PC-3 (cell line): ENCODE measurements around the gene RBMY1J.

ENCODE experiments used
- EZH2 ChIP-seq: fragments of 300-600 bp; sonication (generic); IDR thresholded peaks from one replicate; pipeline ENCODE4 v1.6.1; 2017; ENCODE audit warnings: antibody characterized with exemption, mild to moderate bottlenecking, low read length; ENCODE audit not compliant: unreplicated experiment
- EZH2phosphoT487 ChIP-seq: fragments of 300-600 bp; sonication (generic); IDR thresholded peaks from 2 replicates; pipeline ENCODE4 v1.6.1; 2018; ENCODE audit warnings: mild to moderate bottlenecking, antibody characterized with exemption, low read length, borderline replicate concordance
- TF ChIP-seq, protein P1 (sequence below): fragments of 300-600 bp; sonication (generic); conservative IDR thresholded peaks from 2 replicates; pipeline ENCODE4 v1.5.1; 2017; ENCODE audit warnings: antibody characterized with exemption, low read depth, mild to moderate bottlenecking, low read length

DNA sequence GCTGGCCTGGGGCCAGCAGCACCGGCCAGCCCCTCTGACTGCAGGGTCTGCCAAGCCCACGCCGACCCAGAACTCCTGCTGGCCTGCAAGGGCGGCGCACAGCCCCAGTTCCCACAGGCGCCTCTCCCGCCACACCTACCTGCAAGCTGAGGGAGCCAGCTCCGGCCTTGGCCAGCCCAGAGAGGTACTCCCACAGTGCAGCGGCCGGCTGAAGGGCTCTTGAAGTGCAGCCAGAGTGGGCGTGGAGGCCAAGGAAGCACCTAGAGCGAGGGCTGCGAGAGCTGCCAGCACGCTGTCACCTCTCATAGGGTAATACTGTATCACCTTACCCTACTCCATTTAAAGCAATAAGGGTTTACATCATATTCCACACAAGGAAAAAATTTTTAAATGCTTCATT is 35.8 kb upstream of the RBMY1J start:
- TF ChIP-seq, protein P1, sequence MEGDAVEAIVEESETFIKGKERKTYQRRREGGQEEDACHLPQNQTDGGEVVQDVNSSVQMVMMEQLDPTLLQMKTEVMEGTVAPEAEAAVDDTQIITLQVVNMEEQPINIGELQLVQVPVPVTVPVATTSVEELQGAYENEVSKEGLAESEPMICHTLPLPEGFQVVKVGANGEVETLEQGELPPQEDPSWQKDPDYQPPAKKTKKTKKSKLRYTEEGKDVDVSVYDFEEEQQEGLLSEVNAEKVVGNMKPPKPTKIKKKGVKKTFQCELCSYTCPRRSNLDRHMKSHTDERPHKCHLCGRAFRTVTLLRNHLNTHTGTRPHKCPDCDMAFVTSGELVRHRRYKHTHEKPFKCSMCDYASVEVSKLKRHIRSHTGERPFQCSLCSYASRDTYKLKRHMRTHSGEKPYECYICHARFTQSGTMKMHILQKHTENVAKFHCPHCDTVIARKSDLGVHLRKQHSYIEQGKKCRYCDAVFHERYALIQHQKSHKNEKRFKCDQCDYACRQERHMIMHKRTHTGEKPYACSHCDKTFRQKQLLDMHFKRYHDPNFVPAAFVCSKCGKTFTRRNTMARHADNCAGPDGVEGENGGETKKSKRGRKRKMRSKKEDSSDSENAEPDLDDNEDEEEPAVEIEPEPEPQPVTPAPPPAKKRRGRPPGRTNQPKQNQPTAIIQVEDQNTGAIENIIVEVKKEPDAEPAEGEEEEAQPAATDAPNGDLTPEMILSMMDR: no peak
- no peak for TF ChIP-seq EZH2
- TF ChIP-seq EZH2phosphoT487: no peak
